HUES48 (cell line): ENCODE results near the gene TNKS1BP1.

Experiments
- H3K27ac ChIP-seq: one replicate; pipeline ENCODE4 v1.7.0; 2013; ENCODE audit warnings: low read depth, low read length, inconsistent platforms
- H3K27me3 ChIP-seq: 2 replicates; pipeline ENCODE4 v1.6.1; 2013; ENCODE audit warnings: mild to moderate bottlenecking, low read length; ENCODE audit not compliant: control insufficient read depth, insufficient read depth
- H3K36me3 ChIP-seq: 2 replicates; pipeline ENCODE4 v1.6.1; 2013; ENCODE audit warnings: low read length; ENCODE audit not compliant: control insufficient read depth, insufficient read depth
- H3K4me1 ChIP-seq: 2 replicates; pipeline ENCODE4 v1.6.1; 2013; ENCODE audit warnings: mild to moderate bottlenecking, low read length; ENCODE audit not compliant: control insufficient read depth, insufficient read depth
- H3K4me3 ChIP-seq: 2 replicates; pipeline ENCODE4 v1.5.1; 2013; ENCODE audit warnings: mild to moderate bottlenecking, low read depth, low read length
- H3K9ac ChIP-seq: 2 replicates; pipeline ENCODE4 v1.6.1; 2013; ENCODE audit warnings: mild to moderate bottlenecking, low read depth, low read length, moderate library complexity
- H3K9me3 ChIP-seq: 2 replicates; pipeline ENCODE4 v1.6.1; 2013; ENCODE audit warnings: low read length; ENCODE audit not compliant: control insufficient read depth, insufficient read depth

TNKS1BP1 gene

GRCh38 chr11:57310091-57310490, 14.7 kb downstream of the TNKS1BP1 start:
- Histone ChIP-seq H3K4me3 (no peak overlapping the region), H3K4me1 (peaks cover 25% of the 10 kb centered on the region), H3K27ac (no peak overlapping the region), H3K9ac (no peak overlapping the region), H3K27me3 (no peaks in the 10 kb centered on the region), H3K9me3 (no peaks in the 10 kb centered on the region), H3K36me3 (peaks cover 72% of the 10 kb centered on the region)

- H3K27ac ChIP-seq, result no peak overlapping the region
- no peak overlapping the region for H3K4me3 ChIP-seq
- peaks cover 23% of the 10 kb centered on the region for H3K4me1 ChIP-seq
- H3K27me3 ChIP-seq, result no peaks in the 10 kb centered on the region
- no peaks in the 10 kb centered on the region for H3K9me3 ChIP-seq
- H3K36me3 ChIP-seq, result peaks cover 68% of the 10 kb centered on the region
- H3K9ac ChIP-seq, result no peak overlapping the region
These were observed 15.4 kb downstream of the TNKS1BP1 start for GRCh38 chr11:57309106-57310059.

- Histone ChIP-seq H3K9me3 (no peaks in the 10 kb centered on the region), H3K9ac (no peak overlapping the region), H3K27ac (no peak overlapping the region), H3K4me1 (peaks cover 15% of the 10 kb centered on the region), H3K4me3 (no peak overlapping the region), H3K27me3 (no peaks in the 10 kb centered on the region), H3K36me3 (peaks cover 62% of the 10 kb centered on the region)
These were observed 16.2 kb downstream of the TNKS1BP1 start for GRCh38 chr11:57308426-57309060.

- Histone ChIP-seq H3K27me3 (no peaks in the 10 kb centered on the region), H3K27ac (no peak overlapping the region), H3K4me3 (no peak overlapping the region), H3K9ac (no peak overlapping the region), H3K9me3 (no peaks in the 10 kb centered on the region), H3K4me1 (peaks cover 14% of the 10 kb centered on the region), H3K36me3 (peaks cover 62% of the 10 kb centered on the region)
These were observed 17.0 kb downstream of the TNKS1BP1 start for GRCh38 chr11:57307666-57308270.

GRCh38 chr11:57306940-57307565, 17.7 kb downstream of the TNKS1BP1 start:
- H3K4me1 ChIP-seq, result peaks cover 12% of the 10 kb centered on the region
- H3K27ac ChIP-seq, result no peak overlapping the region
- H3K9me3 ChIP-seq, result no peaks in the 10 kb centered on the region
- no peaks in the 10 kb centered on the region for H3K27me3 ChIP-seq
- H3K36me3 ChIP-seq, result peaks cover 61% of the 10 kb centered on the region
- no peak overlapping the region for H3K9ac ChIP-seq
- H3K4me3 ChIP-seq, result no peak overlapping the region

- Histone ChIP-seq H3K9me3 (no peaks in the 10 kb centered on the region), H3K4me1 (peaks cover 7% of the 10 kb centered on the region), H3K4me3 (no peak overlapping the region), H3K36me3 (peaks cover 65% of the 10 kb centered on the region), H3K27me3 (no peaks in the 10 kb centered on the region), H3K9ac (no peak overlapping the region), H3K27ac (no peak overlapping the region)
These were observed 18.4 kb downstream of the TNKS1BP1 start for GRCh38 chr11:57306161-57306876.

GRCh38 chr11:57305523-57305922, 19.2 kb downstream of the TNKS1BP1 start:
- Histone ChIP-seq H3K9ac (no peak overlapping the region), H3K4me3 (no peak overlapping the region), H3K9me3 (no peaks in the 10 kb centered on the region), H3K27ac (no peak overlapping the region), H3K4me1 (peaks cover 2% of the 10 kb centered on the region), H3K27me3 (no peaks in the 10 kb centered on the region), H3K36me3 (peaks cover 71% of the 10 kb centered on the region)

GRCh38 chr11:57303990-57304579, 20.7 kb downstream of the TNKS1BP1 start:
- H3K4me1 ChIP-seq, result no peaks in the 10 kb centered on the region
- no peaks in the 10 kb centered on the region; the same call in 1 of the 2 replicates for H3K9me3 ChIP-seq
- no peaks in the 10 kb centered on the region for H3K27me3 ChIP-seq
- H3K9ac ChIP-seq, result no peak overlapping the region
- no peak overlapping the region for H3K27ac ChIP-seq
- no peak overlapping the region for H3K4me3 ChIP-seq
- peaks cover 71% of the 10 kb centered on the region for H3K36me3 ChIP-seq

GRCh38 chr11:57303280-57303989, 21.3 kb downstream of the TNKS1BP1 start:
- no peaks in the 10 kb centered on the region; the same call in 1 of the 2 replicates for H3K9me3 ChIP-seq
- H3K4me3 ChIP-seq, result no peak overlapping the region
- no peak overlapping the region for H3K9ac ChIP-seq
- no peaks in the 10 kb centered on the region for H3K27me3 ChIP-seq
- no peaks in the 10 kb centered on the region for H3K4me1 ChIP-seq
- no peak overlapping the region for H3K27ac ChIP-seq
- peaks cover 69% of the 10 kb centered on the region for H3K36me3 ChIP-seq
